ENCODE measurements around the gene FUOM. TPM values are rescaled to one million over a fixed set of nuclear protein-coding genes. Genes with fewer than 3 reads are reported as not detected.

FUOM gene
- total RNA-seq, 1 experiment from 2014 or later: 33.3 TPM

DNA sequence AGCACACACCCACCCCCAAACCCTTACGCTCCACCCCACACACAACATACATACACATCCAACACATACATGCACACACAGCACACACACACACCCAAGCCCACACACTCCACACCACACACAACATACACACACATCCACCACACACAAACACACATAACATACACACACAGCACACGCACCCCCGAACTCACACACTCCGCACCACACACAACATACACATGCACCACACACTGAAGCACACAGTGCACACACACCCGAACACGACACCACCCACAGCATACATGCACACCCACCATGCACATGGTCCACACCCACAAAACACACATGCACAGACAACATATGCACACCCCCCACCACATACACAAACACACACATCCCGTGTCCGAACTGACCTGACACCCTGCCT lies 8.7 kb downstream of the FUOM start:
- no peak overlapping the region for H3K27ac ChIP-seq (ENCODE audit: low read length)
- ATAC-seq: no peak

DNA sequence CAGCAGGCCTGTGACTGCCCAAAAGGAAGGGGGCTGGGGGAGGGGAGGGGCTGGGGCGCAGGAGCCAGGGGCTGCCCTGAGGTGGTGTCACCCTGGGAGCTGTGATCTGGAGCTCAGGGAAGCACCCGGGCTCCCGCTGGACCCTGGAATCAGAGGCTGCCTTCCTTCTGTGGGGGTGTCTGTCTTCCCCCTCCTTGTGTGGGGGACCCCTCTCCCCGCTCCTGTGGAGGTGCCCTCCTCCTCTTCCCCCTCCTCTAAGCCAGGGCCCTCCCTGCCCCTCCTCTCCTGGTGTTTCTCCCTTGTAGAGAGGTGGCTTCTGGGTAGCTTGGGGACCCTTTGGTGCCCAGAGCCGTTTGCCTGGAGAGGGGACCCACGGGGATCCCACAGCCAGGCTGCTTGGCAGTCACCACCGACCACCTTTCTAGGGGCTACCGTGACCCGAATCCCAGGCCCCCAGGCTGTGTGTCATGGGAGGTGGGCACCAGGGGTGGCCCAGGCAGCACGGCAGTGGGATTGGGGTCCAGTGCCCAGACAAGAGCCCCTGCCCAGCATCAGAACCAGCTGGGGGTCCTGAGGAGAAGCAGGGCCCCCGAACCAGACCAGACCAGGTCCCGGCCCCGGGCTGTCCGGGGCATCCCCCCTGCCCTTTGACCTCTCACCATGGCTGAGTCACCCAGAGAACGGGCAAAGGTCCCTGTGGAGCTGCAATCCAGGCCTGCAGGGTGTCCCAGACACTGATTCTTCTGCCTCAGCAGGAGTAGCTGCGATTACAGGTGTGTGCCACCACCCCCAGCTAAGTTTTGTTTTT lies 9.9 kb downstream of the FUOM start:
- POLR2A ChIA-PET (ENCODE audit: unreplicated experiment): interaction anchor here (0.6 kb wide), 1 partner anchor 31 kb away, joined by 3 read pairs; the partner anchor contains the start of gene PAOX
- H3K9ac ChIP-seq (ENCODE audit: low read length): no peak overlapping the region

More for the DNA sequence above, 8.7 kb downstream of the FUOM start:
- H3K27me3 ChIP-seq (ENCODE audit: low read length): no peaks in the 10 kb centered on the region
- H3K4me3 ChIP-seq (ENCODE audit: low read length): no peak overlapping the region
- no peaks in the 10 kb centered on the region for H3K79me2 ChIP-seq (ENCODE audit: low read length)
- no peak overlapping the region for H2AFZ ChIP-seq (ENCODE audit: low read length)
- ChIA-PET CTCF (no interaction called here), POLR2A (ENCODE audit: unreplicated experiment) (no interaction called here)
- H3K9me3 ChIP-seq (ENCODE audit: low read length): no peaks in the 10 kb centered on the region
- DNase-seq: no peak
- H3F3A ChIP-seq (ENCODE audit: low read length, unreplicated experiment): no peaks in the 10 kb centered on the region
- no TSS peak for BruUV-seq (replicated peaks)
- H4K20me1 ChIP-seq (ENCODE audit: low read length): no peaks in the 10 kb centered on the region
- H3K4me1 ChIP-seq (ENCODE audit: insufficient read depth, low read length): no peaks in the 10 kb centered on the region
- intact Hi-C loops (cut with micrococcal nuclease): no loop called here
- H3K9me2 ChIP-seq (replicated peaks; ENCODE audit: low read length): no peaks in the 10 kb centered on the region
- no peak overlapping the region for H3K9ac ChIP-seq (ENCODE audit: low read length)
- no peaks in the 10 kb centered on the region for H3K36me3 ChIP-seq (ENCODE audit: low read depth, low read length)
- no peak overlapping the region for H3K4me2 ChIP-seq (ENCODE audit: low read length)
- TF ChIP-seq EZH2 (IDR thresholded peaks at IDR 0.05; ENCODE audit: low read length, unreplicated experiment): no peak
- TF ChIP-seq EZH2phosphoT487 (IDR thresholded peaks at IDR 0.05; ENCODE audit: borderline replicate concordance, low read length): no peak

GRCh38 chr10:133346413-133346812 lies 11.4 kb downstream of the FUOM start:
- Histone ChIP-seq H3K9me3 (ENCODE audit: low read length) (no peaks in the 10 kb centered on the region), H3K4me3 (ENCODE audit: low read length) (no peak overlapping the region), H3K27me3 (ENCODE audit: low read length) (no peaks in the 10 kb centered on the region), H3K27ac (ENCODE audit: low read length) (no peak overlapping the region), H3K79me2 (ENCODE audit: low read length) (no peaks in the 10 kb centered on the region), H3K4me1 (ENCODE audit: insufficient read depth, low read length) (peaks cover 5% of the 10 kb centered on the region; the same call in 1 of the 2 replicates), H3K36me3 (ENCODE audit: low read depth, low read length) (no peaks in the 10 kb centered on the region), H2AFZ (ENCODE audit: low read length) (no peak overlapping the region), H3K4me2 (ENCODE audit: low read length) (no peak overlapping the region), H3K9me2 (replicated peaks; ENCODE audit: low read length) (no peaks in the 10 kb centered on the region), H4K20me1 (ENCODE audit: low read length) (no peaks in the 10 kb centered on the region), H3K9ac (ENCODE audit: low read length) (no peak overlapping the region), H3F3A (ENCODE audit: low read length, unreplicated experiment) (no peaks in the 10 kb centered on the region)
- BruUV-seq (replicated peaks): no TSS peak
- ATAC-seq (no peak), DNase-seq (no peak)
- ChIA-PET CTCF (no interaction called here), POLR2A (ENCODE audit: unreplicated experiment) (no interaction called here)
- TF ChIP-seq EZH2phosphoT487 (IDR thresholded peaks at IDR 0.05; ENCODE audit: borderline replicate concordance, low read length) (no peak), EZH2 (IDR thresholded peaks at IDR 0.05; ENCODE audit: low read length, unreplicated experiment) (no peak)
- TF ChIP-seq, protein P1, sequence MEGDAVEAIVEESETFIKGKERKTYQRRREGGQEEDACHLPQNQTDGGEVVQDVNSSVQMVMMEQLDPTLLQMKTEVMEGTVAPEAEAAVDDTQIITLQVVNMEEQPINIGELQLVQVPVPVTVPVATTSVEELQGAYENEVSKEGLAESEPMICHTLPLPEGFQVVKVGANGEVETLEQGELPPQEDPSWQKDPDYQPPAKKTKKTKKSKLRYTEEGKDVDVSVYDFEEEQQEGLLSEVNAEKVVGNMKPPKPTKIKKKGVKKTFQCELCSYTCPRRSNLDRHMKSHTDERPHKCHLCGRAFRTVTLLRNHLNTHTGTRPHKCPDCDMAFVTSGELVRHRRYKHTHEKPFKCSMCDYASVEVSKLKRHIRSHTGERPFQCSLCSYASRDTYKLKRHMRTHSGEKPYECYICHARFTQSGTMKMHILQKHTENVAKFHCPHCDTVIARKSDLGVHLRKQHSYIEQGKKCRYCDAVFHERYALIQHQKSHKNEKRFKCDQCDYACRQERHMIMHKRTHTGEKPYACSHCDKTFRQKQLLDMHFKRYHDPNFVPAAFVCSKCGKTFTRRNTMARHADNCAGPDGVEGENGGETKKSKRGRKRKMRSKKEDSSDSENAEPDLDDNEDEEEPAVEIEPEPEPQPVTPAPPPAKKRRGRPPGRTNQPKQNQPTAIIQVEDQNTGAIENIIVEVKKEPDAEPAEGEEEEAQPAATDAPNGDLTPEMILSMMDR (conservative IDR thresholded peaks at IDR 0.05; ENCODE audit: low read depth, low read length): no peak
- intact Hi-C loops (cut with micrococcal nuclease): no loop called here

More for the DNA sequence above, 9.9 kb downstream of the FUOM start:
- DNase-seq (no peak), ATAC-seq (no peak)
- Histone ChIP-seq H3F3A (ENCODE audit: low read length, unreplicated experiment) (no peaks in the 10 kb centered on the region), H3K9me3 (ENCODE audit: low read length) (no peaks in the 10 kb centered on the region), H3K4me3 (ENCODE audit: low read length) (no peak overlapping the region), H3K27ac (ENCODE audit: low read length) (no peak overlapping the region), H3K36me3 (ENCODE audit: low read depth, low read length) (no peaks in the 10 kb centered on the region), H3K9me2 (replicated peaks; ENCODE audit: low read length) (no peaks in the 10 kb centered on the region), H3K79me2 (ENCODE audit: low read length) (no peaks in the 10 kb centered on the region), H3K27me3 (ENCODE audit: low read length) (no peaks in the 10 kb centered on the region), H3K4me1 (ENCODE audit: insufficient read depth, low read length) (peaks cover 5% of the 10 kb centered on the region; the same call in 1 of the 2 replicates), H3K4me2 (ENCODE audit: low read length) (no peak overlapping the region), H2AFZ (ENCODE audit: low read length) (no peak overlapping the region), H4K20me1 (ENCODE audit: low read length) (no peaks in the 10 kb centered on the region)
- CTCF ChIA-PET: no interaction called here
- BruUV-seq (replicated peaks): no TSS peak
- intact Hi-C loops (cut with micrococcal nuclease): no loop called here
- TF ChIP-seq EZH2phosphoT487 (IDR thresholded peaks at IDR 0.05; ENCODE audit: borderline replicate concordance, low read length): no peak
- no peak for TF ChIP-seq EZH2 (IDR thresholded peaks at IDR 0.05; ENCODE audit: low read length, unreplicated experiment)
- TF ChIP-seq, protein P1 (conservative IDR thresholded peaks at IDR 0.05; ENCODE audit: low read depth, low read length): no peak
